Pons (tissue), 1 donor: ENCODE measurements around the gene TGFA.

Experiments used
- DNase-seq: peaks from one replicate; pipeline ENCODE4 v3.0.0-alpha.2; 2016; ENCODE audit warnings: low spot score

The TGFA gene

GRCh38 chr2:70463581-70463980, 90.0 kb downstream of the TGFA start:
- DNase-seq: no peak

- no peak for DNase-seq
These were observed 91.4 kb downstream of the TGFA start for GRCh38 chr2:70461981-70462876.

- DNase-seq: no peak
These were observed 92.2 kb downstream of the TGFA start for GRCh38 chr2:70461414-70461813.

GRCh38 chr2:70460333-70460732, 93.3 kb downstream of the TGFA start:
- no peak for DNase-seq

- DNase-seq: no peak
These were observed 95.0 kb downstream of the TGFA start for GRCh38 chr2:70458661-70459060.

GRCh38 chr2:70456585-70457495, 96.8 kb downstream of the TGFA start:
- DNase-seq: no peak

GRCh38 chr2:70454936-70455544, 98.6 kb downstream of the TGFA start:
- DNase-seq: no peak

GRCh38 chr2:70450641-70451250, 102.9 kb downstream of the TGFA start:
- DNase-seq: no peak

GRCh38 chr2:70448041-70448440, 105.6 kb downstream of the TGFA start:
- DNase-seq: no peak

- DNase-seq: no peak
These were observed 109.9 kb downstream of the TGFA start for GRCh38 chr2:70443726-70444125.

GRCh38 chr2:70443078-70443465, 110.6 kb downstream of the TGFA start:
- no peak for DNase-seq

- no peak for DNase-seq
These were observed 111.1 kb downstream of the TGFA start for GRCh38 chr2:70442301-70443077.

GRCh38 chr2:70440621-70441020, 113.0 kb downstream of the TGFA start:
- DNase-seq: peak; percentile 1

GRCh38 chr2:70435138-70435537, 118.5 kb downstream of the TGFA start:
- no peak for DNase-seq

- no peak for DNase-seq
These were observed 120.3 kb downstream of the TGFA start for GRCh38 chr2:70433315-70433714.

- no peak for DNase-seq
These were observed 121.8 kb downstream of the TGFA start for GRCh38 chr2:70431716-70432347.

- no peak for DNase-seq
These were observed 127.3 kb downstream of the TGFA start for GRCh38 chr2:70426341-70426740.

- DNase-seq: no peak
These were observed 127.8 kb downstream of the TGFA start for GRCh38 chr2:70425682-70426301.

GRCh38 chr2:70420740-70421139, 132.9 kb downstream of the TGFA start:
- no peak for DNase-seq

GRCh38 chr2:70420143-70420542, 133.5 kb downstream of the TGFA start:
- peak; percentile 3 for DNase-seq
